ENCODE data around the gene TRPC4AP. TPM values are rescaled to one million over a fixed set of nuclear protein-coding genes. Genes with fewer than 3 reads are reported as not detected.
"Not testable (repeated sequence)": the region's sequence is repeated elsewhere in the genome, so short reads cannot be mapped to it uniquely, and the experiment has no call there.

The TRPC4AP gene
- total RNA-seq, 1 donor from 2014 or later, result 61.9 TPM

- Histone ChIP-seq H3K9me3 (no peaks in the 10 kb centered on the region), H3K4me3 (no peak overlapping the region), H3K36me3 (peaks cover 0 to 18% of the 10 kb centered on the region in 2 donors), H3K4me1 (peaks cover 47% of the 10 kb centered on the region), H3K27ac (no peak overlapping the region), H3K27me3 (no peaks in the 10 kb centered on the region)
- intact Hi-C loops (cut with DNase I), result no loop called here
- TF ChIP-seq CTCF (IDR thresholded peaks at IDR 0.05) (no peak), POLR2AphosphoS5 (IDR thresholded peaks at IDR 0.05; ENCODE audit: insufficient read depth in 1 of 2, low read depth in 1 of 2) (no peak), POLR2A (IDR thresholded peaks at IDR 0.05) (no peak)
- no peak for DNase-seq (ENCODE audit: extremely low spot score in 2 of 2)
Measured at GRCh38 chr20:35079472-35080347, 12.9 kb downstream of the TRPC4AP start.

- Histone ChIP-seq H3K9me3 (no peaks in the 10 kb centered on the region), H3K4me1 (peaks cover 40% of the 10 kb centered on the region), H3K4me3 (no peak overlapping the region), H3K36me3 (peaks cover 0 to 18% of the 10 kb centered on the region in 2 donors), H3K27ac (no peak overlapping the region), H3K27me3 (no peaks in the 10 kb centered on the region)
- TF ChIP-seq CTCF (IDR thresholded peaks at IDR 0.05), result no peak
- DNase-seq (ENCODE audit: extremely low spot score in 2 of 2), result no peak
- intact Hi-C loops (cut with DNase I), result no loop called here
Measured at GRCh38 chr20:35077872-35078271, 14.7 kb downstream of the TRPC4AP start.

GRCh38 chr20:35077341-35077740, 15.3 kb downstream of the TRPC4AP start:
- H3K4me1 ChIP-seq, result peaks cover 36% of the 10 kb centered on the region
- no peak for DNase-seq (ENCODE audit: extremely low spot score in 2 of 2)
- H3K36me3 ChIP-seq, result peaks cover 0 to 18% of the 10 kb centered on the region in 2 donors
- H3K27me3 ChIP-seq, result no peaks in the 10 kb centered on the region
- H3K9me3 ChIP-seq, result no peaks in the 10 kb centered on the region
- intact Hi-C loops (cut with DNase I), result no loop called here
- no peak overlapping the region for H3K4me3 ChIP-seq
- TF ChIP-seq POLR2A (IDR thresholded peaks at IDR 0.05) (no peak), POLR2AphosphoS5 (IDR thresholded peaks at IDR 0.05; ENCODE audit: insufficient read depth in 1 of 2, low read depth in 1 of 2) (peak in 1 of 2 donors; percentile 17)
- no peak overlapping the region for H3K27ac ChIP-seq

GRCh38 chr20:35071436-35072153, 21.0 kb downstream of the TRPC4AP start:
- intact Hi-C loops (cut with DNase I); H3K4me1 ChIP-seq; DNase-seq (ENCODE audit: extremely low spot score in 2 of 2); H3K27me3 ChIP-seq; H3K9me3 ChIP-seq; H3K27ac ChIP-seq; H3K4me3 ChIP-seq: not testable (repeated sequence)
- H3K36me3 ChIP-seq, result peaks cover 0 to 11% of the 10 kb centered on the region in 2 donors

GRCh38 chr20:35066194-35066593, 26.4 kb downstream of the TRPC4AP start:
- DNase-seq (ENCODE audit: extremely low spot score in 2 of 2), result no peak
- Histone ChIP-seq H3K4me1 (peaks cover 15% of the 10 kb centered on the region), H3K9me3 (no peaks in the 10 kb centered on the region), H3K36me3 (peaks cover 0 to 13% of the 10 kb centered on the region in 2 donors), H3K27me3 (no peaks in the 10 kb centered on the region), H3K4me3 (no peak overlapping the region), H3K27ac (no peak overlapping the region)
- intact Hi-C loops (cut with DNase I), result no loop called here
- no peak for TF ChIP-seq POLR2A (IDR thresholded peaks at IDR 0.05)
- TF ChIP-seq POLR2AphosphoS5 (IDR thresholded peaks at IDR 0.05; ENCODE audit: insufficient read depth in 1 of 2, low read depth in 1 of 2), result no peak
- no peak for TF ChIP-seq CTCF (IDR thresholded peaks at IDR 0.05)

- H3K4me1 ChIP-seq, result peaks cover 15% of the 10 kb centered on the region
Measured at GRCh38 chr20:35065181-35065580, 27.4 kb downstream of the TRPC4AP start.

More at GRCh38 chr20:35065181-35065580, 27.4 kb downstream of the TRPC4AP start:
- intact Hi-C loops (cut with DNase I), result no loop called here
- no peak for DNase-seq (ENCODE audit: extremely low spot score in 2 of 2)
- H3K27me3 ChIP-seq, result no peaks in the 10 kb centered on the region
- no peak overlapping the region for H3K27ac ChIP-seq
- no peaks in the 10 kb centered on the region for H3K9me3 ChIP-seq
- no peak overlapping the region for H3K4me3 ChIP-seq
- no peak for TF ChIP-seq POLR2A (IDR thresholded peaks at IDR 0.05)
- no peak for TF ChIP-seq POLR2AphosphoS5 (IDR thresholded peaks at IDR 0.05; ENCODE audit: insufficient read depth in 1 of 2, low read depth in 1 of 2)
- TF ChIP-seq CTCF (IDR thresholded peaks at IDR 0.05), result no peak
- peaks cover 0 to 13% of the 10 kb centered on the region in 2 donors for H3K36me3 ChIP-seq
